Measurements from ENCODE around the gene SELPLG. TPM values are rescaled to one million over a fixed set of nuclear protein-coding genes. Genes with fewer than 3 reads are reported as not detected.
"Not testable (repeated sequence)": the region's sequence is repeated elsewhere in the genome, so short reads cannot be mapped to it uniquely, and the experiment has no call there.

SELPLG gene
- total RNA-seq, 4 donors from 2014 or later: 2.1 to 6.0 (median 2.8) TPM

- H3K4me1 ChIP-seq: no peaks in the 10 kb centered on the region
- H3K36me3 ChIP-seq: no peaks in the 10 kb centered on the region
- H3K9me3 ChIP-seq: no peaks in the 10 kb centered on the region
- intact Hi-C loops (cut with DNase I): no loop called here
- H3K27ac ChIP-seq: no peak overlapping the region
- WGBS, 2 donors: 89 to 91% methylated on average over 7 of the region's 7 CpGs
- TF ChIP-seq POLR2A (IDR thresholded peaks at IDR 0.05): no peak
- TF ChIP-seq, protein P1, sequence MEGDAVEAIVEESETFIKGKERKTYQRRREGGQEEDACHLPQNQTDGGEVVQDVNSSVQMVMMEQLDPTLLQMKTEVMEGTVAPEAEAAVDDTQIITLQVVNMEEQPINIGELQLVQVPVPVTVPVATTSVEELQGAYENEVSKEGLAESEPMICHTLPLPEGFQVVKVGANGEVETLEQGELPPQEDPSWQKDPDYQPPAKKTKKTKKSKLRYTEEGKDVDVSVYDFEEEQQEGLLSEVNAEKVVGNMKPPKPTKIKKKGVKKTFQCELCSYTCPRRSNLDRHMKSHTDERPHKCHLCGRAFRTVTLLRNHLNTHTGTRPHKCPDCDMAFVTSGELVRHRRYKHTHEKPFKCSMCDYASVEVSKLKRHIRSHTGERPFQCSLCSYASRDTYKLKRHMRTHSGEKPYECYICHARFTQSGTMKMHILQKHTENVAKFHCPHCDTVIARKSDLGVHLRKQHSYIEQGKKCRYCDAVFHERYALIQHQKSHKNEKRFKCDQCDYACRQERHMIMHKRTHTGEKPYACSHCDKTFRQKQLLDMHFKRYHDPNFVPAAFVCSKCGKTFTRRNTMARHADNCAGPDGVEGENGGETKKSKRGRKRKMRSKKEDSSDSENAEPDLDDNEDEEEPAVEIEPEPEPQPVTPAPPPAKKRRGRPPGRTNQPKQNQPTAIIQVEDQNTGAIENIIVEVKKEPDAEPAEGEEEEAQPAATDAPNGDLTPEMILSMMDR (IDR thresholded peaks at IDR 0.05): no peak
- DNase-seq: no peak
- no peaks in the 10 kb centered on the region for H3K27me3 ChIP-seq
- no peak overlapping the region for H3K4me3 ChIP-seq (replicated peaks in 1 of 3)
Measured at GRCh38 chr12:108594960-108595710, 38.6 kb downstream of the SELPLG start.

GRCh38 chr12:108594323-108594903 lies 39.3 kb downstream of the SELPLG start:
- intact Hi-C loops (cut with DNase I): no loop called here
- Histone ChIP-seq H3K27me3 (no peaks in the 10 kb centered on the region), H3K4me1 (no peaks in the 10 kb centered on the region), H3K27ac (no peak overlapping the region), H3K36me3 (no peaks in the 10 kb centered on the region), H3K4me3 (replicated peaks in 1 of 3) (no peak overlapping the region), H3K9me3 (no peaks in the 10 kb centered on the region)
- WGBS, 2 donors: 96 to 98% methylated on average over 10 of the region's 10 CpGs
- no peak for TF ChIP-seq POLR2A (IDR thresholded peaks at IDR 0.05)
- TF ChIP-seq, protein P1 (IDR thresholded peaks at IDR 0.05): no peak
- no peak for DNase-seq

DNA sequence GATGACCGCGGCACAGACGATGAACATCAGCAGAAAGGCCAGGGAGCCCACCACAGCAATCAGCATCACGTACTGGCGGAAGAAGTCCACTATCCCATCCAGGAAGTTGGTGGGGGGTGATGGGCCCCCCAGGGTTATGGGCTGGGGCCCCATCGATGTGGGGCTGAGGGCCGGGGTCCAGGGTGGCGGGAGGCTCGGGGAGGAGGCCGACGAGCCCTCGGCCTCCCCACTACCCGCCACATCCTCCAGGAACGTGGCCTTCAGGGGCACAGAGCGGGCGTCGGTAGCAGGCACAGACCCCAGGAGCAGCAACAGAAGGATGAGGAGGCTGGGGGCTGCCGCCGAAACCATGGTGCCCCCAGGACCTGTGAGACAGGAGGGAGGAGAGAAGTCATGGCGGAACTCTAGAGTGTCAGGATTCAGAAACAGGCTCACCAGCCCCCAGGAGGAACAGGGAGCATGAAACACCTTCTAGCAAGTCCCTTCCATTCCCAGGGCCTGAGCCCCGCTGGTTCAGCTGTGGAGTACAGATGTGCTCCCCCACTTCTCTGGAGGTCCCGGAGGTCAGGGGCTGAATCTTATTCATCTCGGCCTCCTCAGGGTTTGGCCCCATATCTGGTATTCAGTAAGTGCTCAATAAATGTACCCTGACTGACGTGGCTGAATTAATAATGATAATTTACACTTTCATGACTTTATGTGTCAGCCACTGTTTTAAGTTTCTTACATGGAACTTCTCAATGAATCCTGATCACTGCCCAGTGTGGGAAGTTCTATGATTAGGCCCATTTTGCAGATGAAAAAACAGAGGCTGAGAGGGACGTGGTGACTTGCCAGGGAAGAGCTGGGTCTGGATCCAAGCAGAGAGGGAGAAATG lies 41.4 kb downstream of the SELPLG start:
- Histone ChIP-seq H3K9me3 (no peaks in the 10 kb centered on the region), H3K4me3 (replicated peaks in 1 of 3) (no peak overlapping the region), H3K36me3 (no peaks in the 10 kb centered on the region), H3K4me1 (no peaks in the 10 kb centered on the region), H3K27ac (no peak overlapping the region), H3K27me3 (no peaks in the 10 kb centered on the region)
- intact Hi-C loops (cut with DNase I): no loop called here
- no peak for DNase-seq
- WGBS, 2 donors: 94% methylated on average over 20 to 23 of the region's 25 CpGs
- no peak for TF ChIP-seq POLR2A (IDR thresholded peaks at IDR 0.05)
- TF ChIP-seq, protein P1 (IDR thresholded peaks at IDR 0.05): no peak

DNA sequence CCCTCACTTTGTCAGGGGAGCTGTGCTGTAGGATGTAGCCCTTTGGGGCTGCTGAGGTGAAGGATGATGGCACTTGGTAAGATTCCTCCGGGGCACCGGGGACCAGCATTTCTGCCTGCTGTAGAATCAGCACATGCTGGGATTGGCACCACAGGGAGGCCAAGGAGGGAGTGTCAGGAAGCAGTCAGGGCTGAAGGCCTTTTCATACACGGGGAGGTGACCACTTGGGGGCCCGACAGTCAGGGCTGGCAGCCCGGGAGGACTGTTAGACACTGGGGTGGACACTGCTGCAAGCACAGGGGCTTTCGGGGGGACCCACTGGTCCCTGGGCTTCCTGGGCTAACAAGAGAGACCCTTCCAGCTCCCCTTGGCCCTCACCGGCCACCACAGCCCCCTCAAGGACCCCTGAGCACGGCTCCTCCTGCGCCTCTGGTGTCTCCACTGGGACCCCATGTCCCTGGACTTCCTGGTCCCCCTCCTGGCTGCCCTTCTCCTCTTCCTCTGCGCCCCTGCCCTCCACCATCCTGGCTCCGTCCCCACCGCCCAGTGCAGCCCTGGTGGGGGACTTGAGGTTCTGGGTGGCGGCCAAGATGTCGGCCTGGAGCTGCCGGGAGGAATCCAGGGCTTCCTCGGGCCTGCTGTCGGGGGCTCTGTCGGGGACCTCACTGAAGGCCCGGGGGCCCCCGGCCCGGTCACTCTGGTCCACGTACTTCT lies 42.3 kb downstream of the SELPLG start:
- Histone ChIP-seq H3K4me1 (no peaks in the 10 kb centered on the region), H3K36me3 (no peaks in the 10 kb centered on the region), H3K27ac (no peak overlapping the region), H3K4me3 (replicated peaks in 1 of 3) (no peak overlapping the region), H3K9me3 (no peaks in the 10 kb centered on the region), H3K27me3 (no peaks in the 10 kb centered on the region)
- intact Hi-C loops (cut with DNase I): no loop called here
- no peak for DNase-seq
- TF ChIP-seq, protein P1 (IDR thresholded peaks at IDR 0.05): no peak
- no peak for TF ChIP-seq POLR2A (IDR thresholded peaks at IDR 0.05)
- 78 to 91% methylated on average over 22 of the region's 22 CpGs for WGBS, 2 donors

- H3K9me3 ChIP-seq; H3K4me1 ChIP-seq; H3K27ac ChIP-seq; H3K4me3 ChIP-seq (replicated peaks in 1 of 3); intact Hi-C loops (cut with DNase I); DNase-seq; H3K36me3 ChIP-seq; H3K27me3 ChIP-seq: not testable (repeated sequence)
- WGBS, 2 donors: 93 to 96% methylated on average over 9 of the region's 9 CpGs
Measured at GRCh38 chr12:108590463-108590862, 43.2 kb downstream of the SELPLG start.
